Gastroesophageal sphincter (tissue), 4 donors: ENCODE data around the gene CRY2. TPM values are rescaled to one million over a fixed set of nuclear protein-coding genes. Genes with fewer than 3 reads are reported as not detected.

Experiments
- ATAC-seq: fragments of 150-250 bp; one replicate; pipeline ENCODE4 v1.9.1; 2016; ENCODE audit warnings: mild to moderate bottlenecking, moderate library complexity
- H3K27ac ChIP-seq, 4 donors: fragments of 200-600 bp; sonication (generic) in 3 of 4; 1 replicate in 3 of 4; 2 replicates in 1 of 4; pipeline ENCODE4 v1.5.1; 2016 to 2019
- H3K27me3 ChIP-seq: fragments of 200-600 bp; sonication (generic); one replicate; pipeline ENCODE4 v1.5.1; 2019
- H3K36me3 ChIP-seq, 2 donors: fragments of 200-600 bp; sonication (generic); one replicate each; pipeline ENCODE4 v1.5.1; 2019; ENCODE audit warnings: control low read depth in 1 of 2
- H3K4me1 ChIP-seq, 3 donors: fragments of 200-600 bp; sonication (generic); 1 replicate in 2 of 3; 2 replicates in 1 of 3; pipeline ENCODE4 v1.5.1; 2016 to 2019; ENCODE audit warnings: control low read depth in 2 of 3
- H3K4me3 ChIP-seq, 2 donors: fragments of 200-600 bp; sonication (generic); one replicate each; pipeline ENCODE4 v1.5.1; 2019; ENCODE audit warnings: mild to moderate bottlenecking in 1 of 2, moderate library complexity in 1 of 2
- H3K9me3 ChIP-seq, 3 donors: fragments of 200-600 bp; sonication (generic); one replicate each; pipeline ENCODE4 v1.5.1; 2017 to 2019; ENCODE audit warnings: control low read depth in 2 of 3
- EP300 ChIP-seq: sonication (generic); formaldehyde crosslinking; IDR thresholded peaks from one replicate; pipeline ENCODE4 v1.6.1; 2017; ENCODE audit warnings: antibody characterized with exemption, mild to moderate bottlenecking
- POLR2A ChIP-seq, 2 donors: fragments of 450-650 bp; IDR thresholded peaks; one replicate each; pipeline ENCODE4 v1.6.1; 2017; ENCODE audit warnings: antibody characterized with exemption in 2 of 2, mild to moderate bottlenecking in 2 of 2, moderate library complexity in 1 of 2
- POLR2AphosphoS5 ChIP-seq: sonication (generic); formaldehyde crosslinking; IDR thresholded peaks from one replicate; pipeline ENCODE4 v1.6.1; 2017; ENCODE audit warnings: antibody characterized with exemption
- WGBS, 2 donors: methylation state at CpG; one replicate each; pipeline ENCODE4 v1.1.5; 2018; ENCODE audit warnings: low coverage in 1 of 2; 5-methylcytosine and 5-hydroxymethylcytosine counted together
- total RNA-seq, 4 donors: library from RNA; depleted of rRNA; stranded (reverse); fragments of >200 nt; gene quantifications; one replicate each; pipeline ENCODE4 v1.1.0, GENCODE V29; 2016
- TF ChIP-seq, protein P1 (sequence below), 4 experiments: fragments of 200-600 bp in 2 of 4; fragments of 450-650 bp in 2 of 4; sonication (generic) in 1 of 4; IDR thresholded peaks; one replicate each; pipeline ENCODE4 v1.5.1; 2017 to 2019; ENCODE audit warnings: antibody characterized with exemption in 4 of 4, mild to moderate bottlenecking in 2 of 4, moderate library complexity in 2 of 4

CRY2 gene
- total RNA-seq, 4 donors from 2014 or later, result 38.8 to 82.0 (median 47.7) TPM

GRCh38 chr11:45917623-45918330, 70.5 kb downstream of the CRY2 start, which contains the start of gene PEX16:
Gene PEX16 (minus strand): TSS chr11:45917877. CDS start chr11:45917811, 66 bp downstream.
- Histone ChIP-seq H3K4me1 (peaks cover 0 to 46% (median 22%) of the 10 kb centered on the region in 3 donors), H3K4me3 (peak within 1 kb of the TSS; percentile 85 to 89), H3K27me3 (peaks cover 19% of the 10 kb centered on the region), H3K27ac (peak within 1 kb of the TSS; percentile 83 to 93 (median 90)), H3K36me3 (peaks cover 0 to 34% of the 10 kb centered on the region in 2 donors), H3K9me3 (no peaks in the 10 kb centered on the region)
- TF ChIP-seq, protein P1, sequence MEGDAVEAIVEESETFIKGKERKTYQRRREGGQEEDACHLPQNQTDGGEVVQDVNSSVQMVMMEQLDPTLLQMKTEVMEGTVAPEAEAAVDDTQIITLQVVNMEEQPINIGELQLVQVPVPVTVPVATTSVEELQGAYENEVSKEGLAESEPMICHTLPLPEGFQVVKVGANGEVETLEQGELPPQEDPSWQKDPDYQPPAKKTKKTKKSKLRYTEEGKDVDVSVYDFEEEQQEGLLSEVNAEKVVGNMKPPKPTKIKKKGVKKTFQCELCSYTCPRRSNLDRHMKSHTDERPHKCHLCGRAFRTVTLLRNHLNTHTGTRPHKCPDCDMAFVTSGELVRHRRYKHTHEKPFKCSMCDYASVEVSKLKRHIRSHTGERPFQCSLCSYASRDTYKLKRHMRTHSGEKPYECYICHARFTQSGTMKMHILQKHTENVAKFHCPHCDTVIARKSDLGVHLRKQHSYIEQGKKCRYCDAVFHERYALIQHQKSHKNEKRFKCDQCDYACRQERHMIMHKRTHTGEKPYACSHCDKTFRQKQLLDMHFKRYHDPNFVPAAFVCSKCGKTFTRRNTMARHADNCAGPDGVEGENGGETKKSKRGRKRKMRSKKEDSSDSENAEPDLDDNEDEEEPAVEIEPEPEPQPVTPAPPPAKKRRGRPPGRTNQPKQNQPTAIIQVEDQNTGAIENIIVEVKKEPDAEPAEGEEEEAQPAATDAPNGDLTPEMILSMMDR (IDR thresholded peaks at IDR 0.05), result no peak
- TF ChIP-seq POLR2AphosphoS5, result peak; percentile 96
- peak; percentile 82 to 86 for TF ChIP-seq POLR2A (IDR thresholded peaks at IDR 0.05)
- WGBS, 2 donors, result 0% methylated on average over 5 of the region's 45 CpGs; no CpG with 5 or more reads in 1 of the 2 donors
- ATAC-seq, result peak; percentile 97

DNA sequence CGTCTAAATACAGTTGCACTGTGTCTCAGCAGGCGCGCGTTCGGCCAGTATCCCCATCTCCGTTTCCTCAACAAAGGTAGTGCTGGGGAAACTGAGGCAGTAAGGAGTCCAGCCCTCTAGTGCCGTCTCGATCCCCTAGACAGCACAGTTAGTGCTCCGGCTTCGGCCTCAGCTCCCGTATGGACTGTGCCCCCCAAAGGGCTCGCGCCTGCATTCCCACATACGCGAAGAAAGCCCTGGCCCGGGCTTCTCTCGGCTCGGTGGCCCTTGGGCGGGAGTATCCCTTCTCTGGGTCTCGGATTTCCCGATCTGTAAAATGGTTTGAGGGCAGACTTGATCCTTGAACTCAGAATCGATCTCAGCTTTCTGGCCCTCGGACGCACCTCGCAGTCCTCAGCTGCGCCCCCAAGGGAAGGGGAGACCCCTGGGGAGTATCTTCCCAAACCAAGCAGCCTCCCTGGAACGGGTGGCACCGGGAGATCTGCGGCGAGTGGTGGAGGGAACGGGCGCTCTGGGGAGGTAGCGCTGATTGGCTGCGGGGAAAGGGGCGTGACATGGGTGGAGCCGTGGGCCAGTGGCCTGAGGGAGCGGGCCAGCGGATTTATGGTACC, 71.2 kb downstream of the CRY2 start:
- peak; percentile 65 for TF ChIP-seq POLR2AphosphoS5
- TF ChIP-seq POLR2A (IDR thresholded peaks at IDR 0.05), result peak; percentile 61 to 64
- TF ChIP-seq, protein P1 (IDR thresholded peaks at IDR 0.05), result no peak
- no peak for TF ChIP-seq EP300
- Histone ChIP-seq H3K9me3 (no peaks in the 10 kb centered on the region), H3K27me3 (peaks cover 26% of the 10 kb centered on the region), H3K4me1 (peaks cover 0 to 53% (median 25%) of the 10 kb centered on the region in 3 donors), H3K4me3 (peak overlapping the region; percentile 85 to 89), H3K36me3 (peaks cover 0 to 27% of the 10 kb centered on the region in 2 donors), H3K27ac (peak overlapping the region; percentile 83 to 93 (median 90))
- 0 to 6% methylated on average over 3 to 4 of the region's 38 CpGs for WGBS, 2 donors
- ATAC-seq, result peak; percentile 81

GRCh38 chr11:45918962-45919675, 71.8 kb downstream of the CRY2 start:
- Histone ChIP-seq H3K36me3 (peaks cover 0 to 20% of the 10 kb centered on the region in 2 donors), H3K27me3 (peaks cover 30% of the 10 kb centered on the region), H3K4me1 (peaks cover 0 to 54% (median 25%) of the 10 kb centered on the region in 3 donors), H3K4me3 (peak overlapping the region in 1 of 2 donors; percentile 85), H3K9me3 (no peaks in the 10 kb centered on the region), H3K27ac (peak overlapping the region in 3 of 4 donors; percentile 89 to 93 (median 92))
- no peak for ATAC-seq
- TF ChIP-seq, protein P1 (IDR thresholded peaks at IDR 0.05), result no peak
- TF ChIP-seq EP300 (no peak), POLR2AphosphoS5 (no peak), POLR2A (IDR thresholded peaks at IDR 0.05) (no peak)
- WGBS, 2 donors, result 36 to 100% methylated on average over 1 to 3 of the region's 7 CpGs

- Histone ChIP-seq H3K4me3 (no peak overlapping the region), H3K27me3 (peaks cover 38% of the 10 kb centered on the region), H3K4me1 (peaks cover 0 to 54% (median 25%) of the 10 kb centered on the region in 3 donors), H3K9me3 (no peaks in the 10 kb centered on the region), H3K36me3 (peaks cover 0 to 12% of the 10 kb centered on the region in 2 donors), H3K27ac (no peak overlapping the region)
- TF ChIP-seq POLR2A (IDR thresholded peaks at IDR 0.05), result no peak
- TF ChIP-seq, protein P1 (IDR thresholded peaks at IDR 0.05), result no peak
- no peak for TF ChIP-seq EP300
- no peak for TF ChIP-seq POLR2AphosphoS5
- WGBS, 2 donors, result 83 to 100% methylated on average over 3 to 8 of the region's 13 CpGs
- no peak for ATAC-seq
Observed at GRCh38 chr11:45919806-45920530, 72.7 kb downstream of the CRY2 start.
